Endothelial cell of hepatic sinusoid (primary cell): ENCODE data around the gene FAM114A1.

Experiments used
- in situ Hi-C: cut with HindIII; loops from 2 replicates; pipeline ENCODE4 v1.10.0; 2017; ENCODE audit warnings: low sequenced_read_pairs

Gene FAM114A1

GRCh38 chr4:38857354-38858096 is 10.1 kb upstream of the FAM114A1 start:
- in situ Hi-C loops, result no loop called here

- in situ Hi-C loops, result no loop called here
Observed at GRCh38 chr4:38858097-38858420, 9.5 kb upstream of the FAM114A1 start.

DNA sequence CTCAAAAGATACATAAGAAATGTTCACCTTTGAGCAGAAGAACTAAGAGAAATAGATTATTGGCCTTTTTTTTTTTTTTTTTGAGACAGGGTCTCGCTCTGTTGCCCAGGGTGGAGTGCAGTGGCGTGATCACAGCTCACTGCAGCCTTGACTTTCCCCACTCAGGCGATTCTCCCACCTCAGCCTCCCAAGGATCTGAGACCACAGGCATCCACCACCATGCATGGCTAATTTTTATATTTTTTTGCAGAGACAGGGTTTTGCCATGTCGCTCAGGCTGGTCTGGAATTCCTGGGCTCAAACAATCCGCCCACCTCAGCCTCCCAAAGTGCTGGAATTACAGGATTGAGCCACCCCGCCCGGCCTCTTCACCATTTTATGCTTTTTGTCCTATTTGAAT is 8.1 kb upstream of the FAM114A1 start:
- in situ Hi-C loops, result no loop called here

DNA sequence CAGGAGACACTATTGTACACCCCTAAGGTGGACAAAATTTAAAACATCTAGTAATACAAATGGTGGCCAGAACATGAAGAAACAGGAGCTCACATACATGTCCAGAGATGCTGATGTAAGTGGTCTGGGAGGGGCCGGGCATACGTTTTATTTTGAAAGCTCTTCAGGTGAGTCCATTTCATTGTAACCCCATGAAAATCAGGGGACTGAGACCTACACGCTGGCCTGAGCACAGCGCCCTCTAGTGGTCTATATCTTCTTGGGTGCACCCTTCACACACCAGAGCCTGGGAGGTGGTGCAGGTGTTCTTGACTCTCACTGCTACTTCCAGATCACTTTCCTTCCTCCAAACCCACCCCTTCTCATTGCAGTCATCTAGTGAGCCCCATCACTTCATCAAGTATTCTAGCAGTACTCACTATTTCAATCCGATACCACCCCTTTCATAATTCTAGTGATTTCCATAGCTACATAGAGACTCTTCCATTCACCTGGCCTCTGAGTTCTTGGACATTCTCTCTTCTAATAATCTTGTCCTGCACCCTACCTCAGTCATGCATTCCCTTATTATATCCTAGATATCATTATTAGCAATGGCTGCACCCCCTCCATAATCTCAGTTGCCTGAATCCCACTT is 6.7 kb upstream of the FAM114A1 start:
- in situ Hi-C loops, result no loop called here

- in situ Hi-C loops, result no loop called here
Observed at GRCh38 chr4:38861791-38862190, 5.8 kb upstream of the FAM114A1 start.

DNA sequence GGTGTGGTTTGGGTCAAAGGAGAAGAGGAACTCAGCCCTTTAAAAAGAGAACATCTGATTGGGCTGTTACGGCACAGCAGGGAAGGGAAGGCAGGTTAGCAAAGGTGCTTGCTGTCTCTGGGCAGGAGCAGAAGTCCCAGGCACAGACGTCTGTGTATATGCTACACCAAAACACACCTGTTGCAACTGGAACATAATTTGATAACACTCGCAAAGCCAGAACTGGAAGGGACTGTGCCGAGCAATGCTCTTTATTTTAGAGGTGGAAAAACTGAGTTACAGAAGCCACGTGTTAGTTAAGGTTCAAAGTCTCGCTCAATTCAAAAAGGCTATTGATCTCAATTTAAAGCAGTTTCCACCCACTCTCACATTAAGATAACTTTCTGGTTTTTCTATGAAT is 2.2 kb upstream of the FAM114A1 start:
- in situ Hi-C loops, result loop anchor here (5.0 kb wide), 1 partner anchor 83 kb away; the partner anchor contains the start of gene TLR10

GRCh38 chr4:38866973-38867477 is 581 bp upstream of the FAM114A1 start:
- in situ Hi-C loops, result loop anchor here (5.0 kb wide), 1 partner anchor 85 kb away; the partner anchor contains the start of gene TLR10

DNA sequence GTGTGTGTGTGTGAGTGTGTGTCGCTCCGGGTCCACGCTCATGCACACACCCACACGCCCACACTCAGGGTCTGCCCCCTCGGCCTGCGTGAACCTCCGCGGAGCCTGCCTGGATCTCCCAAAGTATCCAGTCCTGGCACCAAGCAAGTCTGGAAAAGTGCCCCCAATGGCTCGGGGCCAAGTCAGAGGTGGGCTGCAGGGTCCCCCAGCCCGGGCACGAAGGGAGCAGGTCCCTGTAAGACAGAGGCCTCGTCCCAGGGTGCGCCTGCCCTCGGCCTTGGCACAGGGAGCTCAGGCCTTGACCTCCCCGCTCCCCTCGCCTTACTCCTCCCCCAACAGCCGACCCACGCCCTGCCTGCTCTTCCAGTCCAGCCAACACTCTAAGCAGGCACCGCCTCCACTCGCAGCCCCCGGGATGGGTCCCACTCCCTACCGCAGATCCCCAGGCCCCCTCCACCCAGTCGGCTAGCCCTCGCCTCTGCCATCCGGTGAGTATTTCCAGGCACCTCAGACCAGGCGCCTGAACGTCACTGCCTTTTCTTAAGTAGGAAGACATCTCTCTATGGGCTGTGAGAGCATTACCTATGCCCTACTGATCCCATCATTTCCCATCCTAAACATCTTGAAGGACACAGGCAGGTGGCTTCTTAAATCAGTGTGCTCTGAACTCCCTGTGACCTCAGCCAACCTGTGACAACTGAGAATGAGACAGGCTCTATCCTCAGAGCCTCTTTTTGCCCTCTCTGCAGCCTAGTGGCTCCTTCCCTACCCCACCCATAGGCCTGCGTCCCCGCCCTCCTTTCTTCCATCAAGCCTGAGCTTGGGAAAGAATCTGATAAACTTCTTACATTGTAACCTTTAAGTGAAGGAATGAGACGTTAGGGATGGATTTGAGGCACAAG is 704 bp downstream of the FAM114A1 start:
- in situ Hi-C loops, result loop anchor here (5.0 kb wide), 1 partner anchor 86 kb away; the partner anchor contains the start of gene TLR10

DNA sequence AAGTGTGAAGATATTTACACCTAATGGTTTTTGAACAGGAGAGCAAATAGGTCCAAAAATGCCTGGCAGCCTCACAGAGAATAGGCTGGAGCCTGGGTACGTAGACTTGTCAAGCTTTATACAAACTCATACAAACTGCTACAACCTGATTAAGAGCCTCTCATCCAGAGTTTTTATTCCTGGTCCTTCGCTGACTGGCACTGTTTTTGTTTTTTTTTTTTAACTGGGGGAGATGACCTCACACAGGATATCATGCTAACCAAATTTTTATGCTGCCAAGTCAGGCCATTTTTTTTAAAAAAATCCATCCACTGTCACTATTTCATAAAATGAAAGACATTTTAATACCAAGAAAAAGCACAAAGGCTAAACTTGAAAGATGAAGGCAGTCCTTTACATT is 1.9 kb downstream of the FAM114A1 start:
- in situ Hi-C loops, result loop anchor here (5.0 kb wide), 1 partner anchor 87 kb away; the partner anchor contains the start of gene TLR10

DNA sequence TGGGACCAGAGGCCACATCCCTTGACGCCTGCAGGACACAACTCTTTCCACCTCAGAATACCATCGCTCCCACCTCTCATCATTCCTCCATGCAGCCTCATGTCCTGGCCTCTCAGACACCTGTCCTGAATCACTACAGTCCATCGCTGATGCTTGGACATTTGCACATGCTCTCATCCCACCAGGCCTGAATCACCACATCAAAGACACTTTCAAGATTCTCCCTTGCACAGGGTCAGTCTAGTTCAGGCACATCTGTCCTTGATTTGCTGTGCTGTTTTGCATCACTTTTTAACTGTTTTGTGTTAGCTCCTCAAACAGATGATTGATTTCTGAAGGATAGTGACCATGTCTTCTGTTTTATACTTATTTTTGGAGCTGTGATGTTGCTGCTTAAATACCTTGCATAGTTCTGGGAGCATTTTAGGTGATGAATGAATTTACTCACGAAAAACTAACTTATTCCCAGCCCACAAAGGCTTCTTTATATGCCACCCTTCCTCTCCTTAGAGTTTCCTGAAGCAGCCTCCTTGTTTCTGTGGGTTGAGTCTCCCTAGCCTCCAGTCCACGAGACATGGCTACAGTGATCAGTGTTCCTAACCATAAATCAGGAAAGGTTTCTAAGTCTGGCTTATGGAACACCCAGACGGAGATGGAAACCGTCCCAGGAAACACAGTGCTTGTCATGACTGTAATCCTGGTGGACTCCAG is 2.6 kb downstream of the FAM114A1 start:
- in situ Hi-C loops, result no loop called here

DNA sequence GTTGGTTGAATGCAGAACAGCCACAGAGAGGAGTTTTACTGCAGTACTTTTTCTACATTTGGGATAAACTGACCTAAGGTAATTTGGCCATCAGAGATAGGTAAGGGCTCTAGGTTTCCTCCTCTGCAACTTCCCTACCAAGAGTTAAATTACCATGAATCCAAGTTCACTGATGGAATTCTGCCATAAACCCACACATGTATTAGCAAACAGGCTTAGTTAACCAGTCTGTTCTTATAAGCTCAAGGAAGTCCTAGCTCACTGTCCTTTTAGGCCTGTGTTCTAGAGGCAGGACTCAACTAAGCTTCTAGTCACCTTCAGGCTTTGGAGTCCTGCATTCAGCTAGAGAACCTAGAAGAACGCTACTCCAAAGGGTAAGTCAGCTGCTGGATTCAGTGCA is 4.0 kb downstream of the FAM114A1 start:
- in situ Hi-C loops, result no loop called here

DNA sequence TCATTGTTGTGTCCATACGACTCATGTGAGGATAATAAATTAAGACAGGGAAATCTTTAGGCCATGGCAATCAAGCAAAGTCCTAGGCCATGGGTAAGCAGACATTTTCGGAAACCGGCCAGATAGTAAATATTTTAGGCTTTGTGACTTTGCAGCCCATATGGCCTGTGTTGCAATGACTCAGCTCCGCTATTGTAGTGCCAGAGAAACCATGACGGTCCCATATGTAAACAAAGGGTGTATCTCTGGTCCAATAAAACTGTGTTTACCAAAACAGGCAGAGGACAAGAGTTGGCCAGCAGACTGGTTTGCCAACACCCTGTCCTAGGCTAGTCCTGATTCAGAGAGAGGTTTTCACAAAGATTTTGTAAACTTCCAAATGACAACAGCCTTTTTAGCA is 5.0 kb downstream of the FAM114A1 start:
- in situ Hi-C loops, result no loop called here

DNA sequence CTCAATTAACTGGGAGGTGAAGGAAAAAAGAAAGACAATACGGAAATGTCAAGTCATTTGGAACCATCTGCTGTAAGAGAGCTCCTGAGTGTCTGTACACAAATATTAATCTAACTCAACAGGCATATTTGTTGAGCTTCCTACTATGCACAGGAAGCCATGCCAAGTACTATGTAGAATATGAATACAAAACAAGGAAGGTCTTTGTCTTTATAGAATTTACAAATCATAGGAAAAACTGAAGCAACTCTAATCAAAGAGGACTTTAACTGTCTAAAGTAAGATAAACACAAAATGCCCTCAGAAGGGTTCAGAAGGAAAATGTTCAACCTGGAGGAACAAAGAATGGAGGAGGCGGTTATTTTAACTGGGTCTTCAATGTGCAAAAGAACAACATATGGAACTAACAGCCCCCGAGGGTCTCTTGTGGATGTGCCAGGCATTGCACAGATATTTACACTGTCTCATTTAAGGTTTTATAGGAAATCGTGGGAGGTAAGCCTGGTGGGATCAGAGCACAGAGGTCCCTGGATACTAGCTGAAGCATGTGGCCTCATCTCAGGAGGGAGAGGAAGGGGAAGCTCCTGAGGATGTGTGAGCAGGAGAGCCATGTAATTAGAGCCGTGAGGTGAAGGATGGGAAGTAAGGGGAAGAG is 5.8 kb downstream of the FAM114A1 start:
- in situ Hi-C loops, result no loop called here

GRCh38 chr4:38876636-38877035 is 9.0 kb downstream of the FAM114A1 start:
- in situ Hi-C loops, result no loop called here

- in situ Hi-C loops, result no loop called here
Observed at GRCh38 chr4:38884254-38884653, 16.6 kb downstream of the FAM114A1 start.

- in situ Hi-C loops, result no loop called here
Observed at GRCh38 chr4:38889143-38889542, 21.5 kb downstream of the FAM114A1 start.

GRCh38 chr4:38891051-38891983 is 23.7 kb downstream of the FAM114A1 start:
- in situ Hi-C loops, result no loop called here

GRCh38 chr4:38894322-38894982 is 26.8 kb downstream of the FAM114A1 start:
- in situ Hi-C loops, result no loop called here
